H1 (cell line): ENCODE measurements around the gene GRB7. TPM values are rescaled to one million over a fixed set of nuclear protein-coding genes. Genes with fewer than 3 reads are reported as not detected.

Experiments used
- CTCF ChIA-PET: fragments of 300-600 bp; sonication (Branson Sonifier 250); formaldehyde crosslinking; loops from one replicate; lab custom pipeline; 2021; ENCODE audit not compliant: partially characterized antibody; lab: Charles Lee
- POLR2A ChIA-PET: fragments of 300-600 bp; sonication (Branson Sonifier 250); formaldehyde crosslinking; loops from one replicate; lab custom pipeline; 2021; ENCODE audit warnings: inconsistent platforms; ENCODE audit not compliant: partially characterized antibody; lab: Charles Lee
- DNase-seq, 2 experiments: peaks; one replicate each; pipeline versions ENCODE4 v3.0.0 to v3.0.0-alpha.2; 2010 to 2022; ENCODE audit warnings: low spot score in 2 of 2, low read depth in 1 of 2, mixed read lengths in 1 of 2
- FAIRE-seq: peaks from 2 replicates; lab custom pipeline; 2011; peaks lifted over from hg19 to GRCh38; lab: Jason Lieb, UNC
- H2AFZ ChIP-seq: 2 replicates; pipeline ENCODE4 v1.8.1; 2012; ENCODE audit warnings: low read length, inconsistent platforms
- H2AK5ac ChIP-seq: 2 replicates; pipeline ENCODE4 v1.6.1; 2013; ENCODE audit warnings: low read depth, low read length
- H2BK120ac ChIP-seq: replicated peaks from 2 replicates; pipeline ENCODE3; 2013; ENCODE audit warnings: low read depth, low read length, inconsistent platforms
- H2BK12ac ChIP-seq: 2 replicates; pipeline ENCODE4 v1.6.1; 2013; ENCODE audit warnings: low read depth, low read length
- H2BK15ac ChIP-seq: 2 replicates; pipeline ENCODE4 v1.6.1; 2013; ENCODE audit warnings: low read length
- H2BK20ac ChIP-seq: 2 replicates; pipeline ENCODE4 v1.6.1; 2013; ENCODE audit warnings: low read length
- H2BK5ac ChIP-seq: 2 replicates; pipeline ENCODE4 v1.6.1; 2013; ENCODE audit warnings: low read depth, low read length
- H3K14ac ChIP-seq: 2 replicates; pipeline ENCODE4 v1.6.1; 2013; ENCODE audit warnings: inconsistent platforms; ENCODE audit not compliant: insufficient read length
- H3K18ac ChIP-seq: 2 replicates; pipeline ENCODE4 v1.6.1; 2013; ENCODE audit warnings: low read length; ENCODE audit errors: extremely low read depth
- H3K23ac ChIP-seq: 2 replicates; pipeline ENCODE4 v1.6.1; 2013; ENCODE audit warnings: inconsistent platforms; ENCODE audit not compliant: insufficient read length
- H3K23me2 ChIP-seq: 2 replicates; pipeline ENCODE4 v1.6.1; 2013; ENCODE audit warnings: low read depth, low read length
- H3K27ac ChIP-seq: 2 replicates; pipeline ENCODE4 v1.6.1; 2011; ENCODE audit warnings: low read depth, low read length, inconsistent platforms
- H3K27me3 ChIP-seq, 4 experiments: replicated peaks in 1 of 4; 1 replicate in 1 of 4; 2 replicates in 3 of 4; pipeline versions ENCODE4 v1.6.1 to v1.8.1; 2011 to 2013; ENCODE audit warnings: low read length in 3 of 4, mild to moderate bottlenecking in 3 of 4, inconsistent platforms in 2 of 4, mixed read lengths in 2 of 4, moderate library complexity in 1 of 4; ENCODE audit not compliant: control insufficient read depth in 3 of 4, insufficient read depth in 3 of 4; ENCODE audit errors: extremely low read depth in 1 of 4
- H3K36me3 ChIP-seq, 4 experiments: 2 replicates each; pipeline versions ENCODE4 v1.6.1 to v1.8.1; 2011 to 2013; ENCODE audit warnings: mild to moderate bottlenecking in 4 of 4, low read length in 3 of 4, moderate library complexity in 2 of 4, control low read depth in 1 of 4, inconsistent platforms in 1 of 4; ENCODE audit not compliant: insufficient read depth in 4 of 4, control insufficient read depth in 2 of 4
- H3K4ac ChIP-seq: replicated peaks from 2 replicates; pipeline ENCODE3; 2013; ENCODE audit warnings: low read length, low read depth, mixed read lengths, inconsistent platforms; ENCODE audit not compliant: insufficient read length
- H3K4me1 ChIP-seq, 4 experiments: replicated peaks in 1 of 4; 1 replicate in 1 of 4; 2 replicates in 3 of 4; pipeline versions ENCODE4 v1.6.1 to v1.8.1; 2011 to 2013; ENCODE audit warnings: low read length in 3 of 4, inconsistent platforms in 2 of 4, mixed read lengths in 1 of 4; ENCODE audit not compliant: insufficient read depth in 4 of 4, control insufficient read depth in 3 of 4
- H3K4me2 ChIP-seq, 2 experiments: 2 replicates each; pipeline versions ENCODE4 v1.6.1 to v1.8.1; 2011 to 2013; ENCODE audit warnings: low read depth in 2 of 2, low read length in 2 of 2, control low read depth in 1 of 2, inconsistent platforms in 1 of 2, mild to moderate bottlenecking in 1 of 2; ENCODE audit not compliant: insufficient read depth in 1 of 2
- H3K4me3 ChIP-seq, 4 experiments: fragments of 200-600, 300-600 bp in 1 of 4; sonication (generic), shearing (Covaris generic), sonication (Bioruptor Twin) in 1 of 4; 2 replicates each; pipeline versions ENCODE4 v1.5.1 to v1.8.1; 2011 to 2016; ENCODE audit warnings: low read length in 4 of 4, low read depth in 3 of 4, control low read depth in 2 of 4, inconsistent platforms in 2 of 4, mild to moderate bottlenecking in 2 of 4, mixed read lengths in 1 of 4, moderate library complexity in 1 of 4; ENCODE audit not compliant: insufficient read depth in 2 of 4; ENCODE audit errors: extremely low read depth in 1 of 4
- H3K56ac ChIP-seq: replicated peaks from 2 replicates; pipeline ENCODE3; 2013; ENCODE audit warnings: low read depth, mild to moderate bottlenecking, mixed read lengths, low read length, inconsistent platforms; ENCODE audit not compliant: insufficient read length
- H3K79me1 ChIP-seq: 2 replicates; pipeline ENCODE4 v1.6.1; 2013; ENCODE audit warnings: low read depth, low read length, control low read depth
- H3K79me2 ChIP-seq, 2 experiments: 2 replicates each; pipeline versions ENCODE4 v1.6.1 to v1.8.1; 2012 to 2013; ENCODE audit warnings: low read length in 2 of 2, mild to moderate bottlenecking in 2 of 2, inconsistent platforms in 1 of 2; ENCODE audit not compliant: insufficient read depth in 2 of 2, control insufficient read depth in 1 of 2
- H3K9ac ChIP-seq, 4 experiments: replicated peaks in 1 of 4; 1 replicate in 1 of 4; 2 replicates in 3 of 4; pipeline versions ENCODE4 v1.6.1 to v1.8.1; 2011 to 2013; ENCODE audit warnings: low read depth in 3 of 4, low read length in 3 of 4, control low read depth in 2 of 4, mild to moderate bottlenecking in 2 of 4, moderate library complexity in 2 of 4, inconsistent platforms in 1 of 4; ENCODE audit errors: extremely low read depth in 1 of 4
- H3K9me3 ChIP-seq, 2 experiments: 2 replicates each; pipeline versions ENCODE4 v1.6.1 to v1.8.1; 2012 to 2013; ENCODE audit warnings: mild to moderate bottlenecking in 2 of 2, moderate library complexity in 2 of 2, control low read depth in 1 of 2, inconsistent platforms in 1 of 2, low read depth in 1 of 2, low read length in 1 of 2, mixed read lengths in 1 of 2; ENCODE audit not compliant: insufficient read depth in 2 of 2
- H4K20me1 ChIP-seq, 2 experiments: replicated peaks in 1 of 2; 2 replicates each; pipeline versions ENCODE3 to v1.8.1; 2011 to 2013; ENCODE audit warnings: inconsistent platforms in 2 of 2, low read length in 2 of 2, mild to moderate bottlenecking in 1 of 2; ENCODE audit not compliant: insufficient read depth in 2 of 2, control insufficient read depth in 1 of 2
- H4K5ac ChIP-seq: 2 replicates; pipeline ENCODE4 v1.6.1; 2013; ENCODE audit warnings: low read length, low read depth, mixed read lengths, inconsistent platforms; ENCODE audit not compliant: insufficient read length
- H4K8ac ChIP-seq: 2 replicates; pipeline ENCODE4 v1.8.0; 2013; ENCODE audit warnings: mild to moderate bottlenecking, moderate library complexity, low read length, inconsistent platforms; ENCODE audit not compliant: insufficient read depth; ENCODE audit errors: extremely low read depth
- H4K91ac ChIP-seq: replicated peaks from 2 replicates; pipeline ENCODE3; 2013; ENCODE audit warnings: low read length, mixed read lengths, inconsistent platforms; ENCODE audit not compliant: insufficient read length
- FOSL1 ChIP-seq: IDR thresholded peaks from 2 replicates; pipeline ENCODE4 v1.6.1; 2011; ENCODE audit warnings: mild to moderate bottlenecking, low read depth, low read length, moderate library complexity; ENCODE audit not compliant: insufficient read depth
- SIN3A ChIP-seq, 2 experiments: IDR thresholded peaks in 1 of 2; conservative IDR thresholded peaks in 1 of 2; 2 replicates each; pipeline ENCODE4 v1.6.1; 2011 to 2012; ENCODE audit warnings: low read length in 2 of 2, improper control_type of control experiment in 1 of 2, low read depth in 1 of 2, mild to moderate bottlenecking in 1 of 2
- WGBS, 2 experiments: shearing (Covaris generic) in 1 of 2; methylation state at CpG; one replicate each; pipeline versions ENCODE4 v1.1.6 to v1.1.7; 2013 to 2015; ENCODE audit warnings: low lambda C conversion rate in 2 of 2, mixed read lengths in 2 of 2, inconsistent platforms in 1 of 2, low coverage in 1 of 2, missing lambda C conversion rate in 1 of 2; ENCODE audit not compliant: insufficient replicate concordance in 2 of 2, insufficient coverage in 1 of 2, insufficient read length in 1 of 2; ENCODE audit errors: extremely low coverage in 1 of 2, missing lambda C conversion rate in 1 of 2; 5-methylcytosine and 5-hydroxymethylcytosine counted together
- polyA plus RNA-seq, 7 experiments: library from polyadenylated mRNA; depleted of rRNA in 3 of 7; stranded (reverse) in 5 of 7; unstranded in 2 of 7; fragments of >200 nt in 5 of 7; fragments of 200-250 nt in 2 of 7; gene quantifications; 1 replicate in 5 of 7; 2 replicates in 1 of 7; 4 replicates in 1 of 7; pipeline versions ENCODE4 v1.2.1 to v1.2.3, GENCODE V29; 2011 to 2013; ENCODE audit warnings: missing spikeins in 2 of 7, mixed read lengths in 2 of 7
- total RNA-seq: library from RNA; stranded (reverse); fragmentation: NEBNext Ultra II Directional; extraction: Animal tissue kit (Norgen Biotek cat#: 25700); gene quantifications from 2 replicates; pipeline ENCODE4 v1.2.1, GENCODE V29; 2021

The GRB7 gene
- total and polyA plus RNA-seq, 2 of the 8 experiments (the other 6 are each of a cell fraction or from before 2014, with no cell fraction given) = 32.2 to 41.5 TPM

GRCh38 chr17:39701784-39702422 is 35.8 kb upstream of the GRB7 start:
- Histone ChIP-seq H4K8ac (no peak overlapping the region), H3K9ac (peak overlapping the region in 1 of 4 experiments; percentile 32; a peak in 2 of 7 replicates), H3K14ac (no peak overlapping the region), H2BK5ac (peak overlapping the region; percentile 92), H3K4me3 (peak overlapping the region; percentile 78 to 98 (median 89); a peak in 7 of 8 replicates), H3K79me1 (peaks cover 18% of the 10 kb centered on the region), H4K5ac (no peak overlapping the region), H2BK120ac (no peak overlapping the region), H3K56ac (no peak overlapping the region), H3K4me2 (peak overlapping the region; percentile 88 to 94), H3K27me3 (no peaks in the 10 kb centered on the region), H3K9me3 (no peaks in the 10 kb centered on the region), H2BK12ac (peak overlapping the region; percentile 13; the same call in 1 of the 2 replicates), H2AFZ (no peak overlapping the region), H2BK15ac (peak overlapping the region; percentile 24; the same call in 1 of the 2 replicates), H3K4me1 (peaks cover 12 to 45% (median 28%) of the 10 kb centered on the region in 4 experiments), H3K79me2 (peaks cover 42 to 89% of the 10 kb centered on the region in 2 experiments), H3K4ac (no peak overlapping the region), H2BK20ac (0 out of 2 replicates have a peak overlapping the region, but pooled peaks have one; percentile 13), H4K91ac (no peak overlapping the region), H3K23ac (no peak overlapping the region), H3K27ac (no peak overlapping the region; the same call in 1 of the 2 replicates), H3K18ac (no peak overlapping the region; the same call in 1 of the 2 replicates), H2AK5ac (0 out of 2 replicates have a peak overlapping the region, but pooled peaks have one; percentile 78), H4K20me1 (peaks cover 15 to 23% of the 10 kb centered on the region in 2 experiments), H3K36me3 (peaks cover 0 to 4% (median 1%) of the 10 kb centered on the region in 4 experiments; a peak in 6 of 8 replicates), H3K23me2 (peaks cover 13% of the 10 kb centered on the region)
- ChIA-PET CTCF (interaction anchor here (1.0 to 52.4 kb wide), 8 partner anchors 9 to 68 kb away, joined by 3 to 1885 read pairs (median 8); partner anchors contain the start of genes MIEN1, PNMT, PPP1R1B and STARD3), POLR2A (interaction anchor here (0.9 to 38.1 kb wide), 8 partner anchors 9 to 76 kb away, joined by 3 to 708 read pairs (median 4); partner anchors contain the start of genes MIEN1, PGAP3, PNMT and STARD3)
- TF ChIP-seq FOSL1 (no peak), SIN3A (conservative IDR thresholded peaks at IDR 0.05 in 1 of 2, IDR thresholded peaks at IDR 0.05 in 1 of 2; ENCODE audit: low read depth in 1 of 2, low read length in 2 of 2) (peak in 1 of 2 experiments; percentile 21; a peak in 1 of 4 replicates)
- no peak for DNase-seq
- WGBS, 2 experiments = 71% methylated on average over 4 of the region's 4 CpGs; no CpG with 5 or more reads in 1 of the 2 experiments
- no peak for FAIRE-seq
